HepG2 (cell line): ENCODE data around the gene CELF2. TPM values are rescaled to one million over a fixed set of nuclear protein-coding genes. Genes with fewer than 3 reads are reported as not detected.

Experiments used
- ATAC-seq: fragments of 200-7000 bp; cut with Tn5 transposase; 3 replicates; pipeline ENCODE4 v1.9.1; 2020; ENCODE audit warnings: mild to moderate bottlenecking, moderate library complexity
- BruUV-seq: library from RNA; stranded (reverse); fragments of 400-500 nt; replicated peaks from 2 replicates; lab custom pipeline; 2021; lab: Mats Ljungman, UMichigan
- CTCF ChIA-PET: fragments of 300-600 bp; formaldehyde crosslinking; extraction: SDS; loops from one replicate; lab custom pipeline; 2021; ENCODE audit warnings: low total read pairs, inconsistent platforms, low intra/inter-chr PET ratio; lab: Yijun Ruan, JAX
- POLR2A ChIA-PET: fragments of 350-600 bp; sonication (Branson Sonifier 250); formaldehyde crosslinking; loops from one replicate; lab custom pipeline; 2020; ENCODE audit warnings: antibody characterized with exemption, inconsistent platforms; lab: Yijun Ruan, JAX
- DNase-seq: peaks from one replicate; pipeline ENCODE4 v3.0.0-alpha.2; 2015; ENCODE audit warnings: low spot score
- FAIRE-seq: peaks from 3 replicates; lab custom pipeline; 2011; peaks lifted over from hg19 to GRCh38; lab: Jason Lieb, UNC
- H2AFZ ChIP-seq: one replicate; pipeline ENCODE4 v1.6.1; 2011; ENCODE audit warnings: low read length, inconsistent platforms
- H3K27ac ChIP-seq: fragments of 300-600 bp; 3 replicates; pipeline ENCODE4 v1.8.0; 2011; ENCODE audit warnings: mixed run types, mild to moderate bottlenecking, mixed read lengths, low read length, inconsistent platforms; ENCODE audit not compliant: insufficient read depth; ENCODE audit errors: extremely low read length
- H3K27me3 ChIP-seq, 2 experiments: fragments of 200-600 bp in 1 of 2; 2 replicates in 1 of 2; 3 replicates in 1 of 2; pipeline versions ENCODE4 v1.6.0 to v1.8.0; 2011; ENCODE audit warnings: low read length in 2 of 2, mild to moderate bottlenecking in 2 of 2, moderate library complexity in 2 of 2, inconsistent platforms in 1 of 2; ENCODE audit not compliant: insufficient read depth in 2 of 2, control insufficient read depth in 1 of 2
- H3K36me3 ChIP-seq, 2 experiments: fragments of 200-600 bp in 1 of 2; replicated peaks in 1 of 2; 2 replicates in 1 of 2; 3 replicates in 1 of 2; pipeline versions ENCODE4 v1.5.1 to v1.8.0; 2011; ENCODE audit warnings: low read length in 2 of 2, inconsistent platforms in 1 of 2; ENCODE audit not compliant: insufficient read depth in 2 of 2, control insufficient read depth in 1 of 2
- H3K4me1 ChIP-seq: 2 replicates; pipeline ENCODE4 v1.5.1; 2012; ENCODE audit warnings: low read length, inconsistent platforms; ENCODE audit not compliant: insufficient read depth
- H3K4me2 ChIP-seq: 2 replicates; pipeline ENCODE4 v1.6.0; 2011; ENCODE audit warnings: low read depth, low read length, inconsistent platforms
- H3K4me3 ChIP-seq, 3 experiments: fragments of 200-600 bp in 1 of 3; sonication (generic), shearing (Covaris generic) in 1 of 3; replicated peaks in 1 of 3; 2 replicates each; pipeline ENCODE4 v1.5.1; 2011 to 2016; ENCODE audit warnings: low read length in 3 of 3, inconsistent platforms in 2 of 3, low read depth in 2 of 3, mild to moderate bottlenecking in 2 of 3, control low read depth in 1 of 3, mixed read lengths in 1 of 3; ENCODE audit not compliant: insufficient read depth in 1 of 3
- H3K79me2 ChIP-seq: one replicate; pipeline ENCODE4 v1.6.1; 2011; ENCODE audit warnings: low read length, inconsistent platforms; ENCODE audit not compliant: insufficient read depth
- H3K9ac ChIP-seq: 2 replicates; pipeline ENCODE4 v1.6.0; 2011; ENCODE audit warnings: mild to moderate bottlenecking, low read depth, low read length, inconsistent platforms; ENCODE audit not compliant: insufficient read depth
- H3K9me3 ChIP-seq: 2 replicates; pipeline ENCODE4 v1.5.1; 2012; ENCODE audit warnings: mild to moderate bottlenecking, low read length
- H4K20me1 ChIP-seq: 2 replicates; pipeline ENCODE4 v1.6.0; 2011; ENCODE audit warnings: inconsistent platforms, mild to moderate bottlenecking, low read length, moderate library complexity; ENCODE audit not compliant: insufficient read depth
- FOSL1 ChIP-seq: sonication (generic); formaldehyde crosslinking; IDR thresholded peaks from 2 replicates; pipeline ENCODE4 v1.9.0; 2021; ENCODE audit warnings: missing genetic modification reagents, borderline replicate concordance
- GTF3A ChIP-seq: sonication (generic); formaldehyde crosslinking; conservative IDR thresholded peaks from 2 replicates; pipeline ENCODE4 v1.4.0; 2020; ENCODE audit warnings: mild to moderate bottlenecking, missing genetic modification reagents
- MIER3 ChIP-seq: IDR thresholded peaks from 2 replicates; pipeline ENCODE4 v1.6.1; 2016; ENCODE audit warnings: missing compliant biosample characterization, borderline replicate concordance
- TGIF2 ChIP-seq: IDR thresholded peaks from 2 replicates; pipeline ENCODE4 v1.6.1; 2016; ENCODE audit warnings: control low read depth, missing compliant biosample characterization
- ZFP41 ChIP-seq: sonication (generic); formaldehyde crosslinking; IDR thresholded peaks from 2 replicates; pipeline ENCODE4 v1.4.0; 2020; ENCODE audit warnings: mild to moderate bottlenecking, missing genetic modification reagents, borderline replicate concordance
- ZNF34 ChIP-seq: sonication (generic); formaldehyde crosslinking; IDR thresholded peaks from 2 replicates; pipeline ENCODE4 v1.4.0; 2020; ENCODE audit warnings: mild to moderate bottlenecking, missing genetic modification reagents, borderline replicate concordance
- ZNF501 ChIP-seq: sonication (generic); formaldehyde crosslinking; IDR thresholded peaks from 2 replicates; pipeline ENCODE4 v1.5.1; 2020; ENCODE audit warnings: mild to moderate bottlenecking, moderate library complexity, missing genetic modification reagents
- ZSCAN22 ChIP-seq: sonication (generic); formaldehyde crosslinking; IDR thresholded peaks from 2 replicates; pipeline ENCODE4 v1.4.0; 2020; ENCODE audit warnings: mild to moderate bottlenecking, missing genetic modification reagents
- ZSCAN31 ChIP-seq: sonication (generic); formaldehyde crosslinking; IDR thresholded peaks from 2 replicates; pipeline ENCODE4 v1.5.0; 2020; ENCODE audit warnings: low read depth, mild to moderate bottlenecking, missing genetic modification reagents
- WGBS: methylation state at CpG from one replicate; pipeline ENCODE4 v1.1.6; 2017; ENCODE audit warnings: low lambda C conversion rate; 5-methylcytosine and 5-hydroxymethylcytosine counted together
- in situ Hi-C: cut with HindIII; loops from 2 replicates; pipeline ENCODE4 v1.10.0; 2017; ENCODE audit warnings: low pct_unique_long_range_greater_than_20kb; ENCODE audit not compliant: extremely low pct_ligation_motif_present
- intact Hi-C: fragments of 100-400 bp; cut with micrococcal nuclease; formaldehyde crosslinking; loops from one replicate; pipeline ENCODE4 v1.10.0; 2022; ENCODE audit not compliant: unreplicated experiment
- polyA plus RNA-seq, 8 experiments: library from polyadenylated mRNA; depleted of rRNA in 3 of 8; stranded (reverse) in 7 of 8; unstranded in 1 of 8; fragments of >200 nt; fragmentation: Illumina TruSeq in 4 of 8; extraction: Trizol in 4 of 8; gene quantifications; 2 replicates each; pipeline versions ENCODE4 v1.2.1 to v1.2.3, GENCODE V29; 2011 to 2016; ENCODE audit warnings: low read depth in 4 of 8, missing spikeins in 1 of 8, mixed read lengths in 1 of 8; ENCODE audit not compliant: insufficient read depth in 1 of 8
- total RNA-seq, 5 experiments: library from RNA; depleted of rRNA; stranded (reverse); fragments of >200 nt; fragmentation: Illumina TruSeq; extraction: Trizol; gene quantifications; 2 replicates each; pipeline ENCODE4 v1.2.3, GENCODE V29; 2016; ENCODE audit warnings: low read depth in 1 of 5
- TF ChIP-seq, protein P1 (sequence below): sonication (generic); formaldehyde crosslinking; IDR thresholded peaks from 2 replicates; pipeline ENCODE4 v1.4.0; 2020; ENCODE audit warnings: missing genetic modification reagents
- TF ChIP-seq, protein P2 (sequence below): sonication (generic); formaldehyde crosslinking; IDR thresholded peaks from 2 replicates; pipeline ENCODE4 v1.5.1; 2020; ENCODE audit warnings: mild to moderate bottlenecking, missing genetic modification reagents, moderate library complexity

Gene CELF2
- total and polyA plus RNA-seq, 2 of the 13 experiments (the other 11 are each of a cell fraction or from before 2014, with no cell fraction given): not detected

GRCh38 chr10:11204351-11204942 lies 186.8 kb downstream of the CELF2 start:
- ChIA-PET CTCF (no interaction called here), POLR2A (no interaction called here)
- Histone ChIP-seq H3K27me3 (peaks cover 0 to 18% of the 10 kb centered on the region in 2 experiments; a peak in 3 of 5 replicates), H3K4me3 (no peak overlapping the region), H3K27ac (no peak overlapping the region), H3K9me3 (no peaks in the 10 kb centered on the region), H3K79me2 (no peaks in the 10 kb centered on the region), H3K4me1 (no peaks in the 10 kb centered on the region), H3K36me3 (no peaks in the 10 kb centered on the region), H3K4me2 (no peak overlapping the region), H4K20me1 (no peaks in the 10 kb centered on the region), H2AFZ (no peak overlapping the region), H3K9ac (no peak overlapping the region)
- BruUV-seq: no TSS peak
- no peak for FAIRE-seq
- intact Hi-C loops (no loop called here), in situ Hi-C loops (no loop called here)
- TF ChIP-seq ZFP41 (no peak), ZNF501 (CRISPR knock-in tag) (no peak), MIER3 (CRISPR knock-in tag) (no peak), TGIF2 (no peak), FOSL1 (CRISPR knock-in tag) (no peak), ZNF34 (no peak)
- ATAC-seq: no peak
- 8% methylated on average over 12 of the region's 19 CpGs for WGBS
- no peak for DNase-seq

- no peak overlapping the region for H3K4me3 ChIP-seq
- intact Hi-C loops (no loop called here), in situ Hi-C loops (no loop called here)
- WGBS: 52% methylated on average over 13 of the region's 13 CpGs
- H3K79me2 ChIP-seq: no peaks in the 10 kb centered on the region
- H4K20me1 ChIP-seq: no peaks in the 10 kb centered on the region; the same call in 1 of the 2 replicates
- no peak for ATAC-seq
- no peaks in the 10 kb centered on the region for H3K4me1 ChIP-seq
- no peak for FAIRE-seq
- ChIA-PET POLR2A (no interaction called here), CTCF (no interaction called here)
- no peak for DNase-seq
- peaks cover 0 to 23% of the 10 kb centered on the region in 2 experiments; a peak in 3 of 5 replicates for H3K27me3 ChIP-seq
- H2AFZ ChIP-seq: no peak overlapping the region
- H3K36me3 ChIP-seq: no peaks in the 10 kb centered on the region
- H3K9ac ChIP-seq: no peak overlapping the region
- H3K4me2 ChIP-seq: no peak overlapping the region
- TF ChIP-seq, protein P1, sequence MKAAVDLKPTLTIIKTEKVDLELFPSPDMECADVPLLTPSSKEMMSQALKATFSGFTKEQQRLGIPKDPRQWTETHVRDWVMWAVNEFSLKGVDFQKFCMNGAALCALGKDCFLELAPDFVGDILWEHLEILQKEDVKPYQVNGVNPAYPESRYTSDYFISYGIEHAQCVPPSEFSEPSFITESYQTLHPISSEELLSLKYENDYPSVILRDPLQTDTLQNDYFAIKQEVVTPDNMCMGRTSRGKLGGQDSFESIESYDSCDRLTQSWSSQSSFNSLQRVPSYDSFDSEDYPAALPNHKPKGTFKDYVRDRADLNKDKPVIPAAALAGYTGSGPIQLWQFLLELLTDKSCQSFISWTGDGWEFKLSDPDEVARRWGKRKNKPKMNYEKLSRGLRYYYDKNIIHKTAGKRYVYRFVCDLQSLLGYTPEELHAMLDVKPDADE: no peak
- TF ChIP-seq ZSCAN31 (CRISPR knock-in tag): no peak
- TF ChIP-seq, protein P2, sequence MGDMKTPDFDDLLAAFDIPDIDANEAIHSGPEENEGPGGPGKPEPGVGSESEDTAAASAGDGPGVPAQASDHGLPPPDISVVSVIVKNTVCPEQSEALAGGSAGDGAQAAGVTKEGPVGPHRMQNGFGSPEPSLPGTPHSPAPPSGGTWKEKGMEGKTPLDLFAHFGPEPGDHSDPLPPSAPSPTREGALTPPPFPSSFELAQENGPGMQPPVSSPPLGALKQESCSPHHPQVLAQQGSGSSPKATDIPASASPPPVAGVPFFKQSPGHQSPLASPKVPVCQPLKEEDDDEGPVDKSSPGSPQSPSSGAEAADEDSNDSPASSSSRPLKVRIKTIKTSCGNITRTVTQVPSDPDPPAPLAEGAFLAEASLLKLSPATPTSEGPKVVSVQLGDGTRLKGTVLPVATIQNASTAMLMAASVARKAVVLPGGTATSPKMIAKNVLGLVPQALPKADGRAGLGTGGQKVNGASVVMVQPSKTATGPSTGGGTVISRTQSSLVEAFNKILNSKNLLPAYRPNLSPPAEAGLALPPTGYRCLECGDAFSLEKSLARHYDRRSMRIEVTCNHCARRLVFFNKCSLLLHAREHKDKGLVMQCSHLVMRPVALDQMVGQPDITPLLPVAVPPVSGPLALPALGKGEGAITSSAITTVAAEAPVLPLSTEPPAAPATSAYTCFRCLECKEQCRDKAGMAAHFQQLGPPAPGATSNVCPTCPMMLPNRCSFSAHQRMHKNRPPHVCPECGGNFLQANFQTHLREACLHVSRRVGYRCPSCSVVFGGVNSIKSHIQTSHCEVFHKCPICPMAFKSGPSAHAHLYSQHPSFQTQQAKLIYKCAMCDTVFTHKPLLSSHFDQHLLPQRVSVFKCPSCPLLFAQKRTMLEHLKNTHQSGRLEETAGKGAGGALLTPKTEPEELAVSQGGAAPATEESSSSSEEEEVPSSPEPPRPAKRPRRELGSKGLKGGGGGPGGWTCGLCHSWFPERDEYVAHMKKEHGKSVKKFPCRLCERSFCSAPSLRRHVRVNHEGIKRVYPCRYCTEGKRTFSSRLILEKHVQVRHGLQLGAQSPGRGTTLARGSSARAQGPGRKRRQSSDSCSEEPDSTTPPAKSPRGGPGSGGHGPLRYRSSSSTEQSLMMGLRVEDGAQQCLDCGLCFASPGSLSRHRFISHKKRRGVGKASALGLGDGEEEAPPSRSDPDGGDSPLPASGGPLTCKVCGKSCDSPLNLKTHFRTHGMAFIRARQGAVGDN (CRISPR knock-in tag): no peak
- no peak for TF ChIP-seq GTF3A (CRISPR knock-in tag)
- TF ChIP-seq ZSCAN22 (CRISPR knock-in tag): no peak
- no peaks in the 10 kb centered on the region for H3K9me3 ChIP-seq
- no peak overlapping the region for H3K27ac ChIP-seq
- BruUV-seq: no TSS peak
Measured at GRCh38 chr10:11205030-11205772, 187.5 kb downstream of the CELF2 start.
